ENCODE results near the gene EFNA5.
A peak's percentile ranks its signal among the peaks of the same experiment; 100 is the strongest.

EFNA5 gene

GRCh38 chr5:107670087-107670931 is 428 bp downstream of the EFNA5 start:
- H3K36me3 Mint-ChIP-seq (ENCODE audit: insufficient read depth) = peaks cover 4% of the 10 kb centered on the region
- peaks cover 35% of the 10 kb centered on the region for H3K4me1 Mint-ChIP-seq
- peaks cover 75% of the 10 kb centered on the region for H3K27me3 Mint-ChIP-seq
- ATAC-seq (replicated peaks; ENCODE audit: extremely low read depth, poor library complexity, severe bottlenecking) (peak; percentile 33), DNase-seq (ENCODE audit: low spot score in 2 of 2) (no peak)
- peak overlapping the region; percentile 72 for H3K4me3 Mint-ChIP-seq
- no peaks in the 10 kb centered on the region for H3K9me3 Mint-ChIP-seq
- H3K27ac Mint-ChIP-seq (ENCODE audit: low read depth) = no peak overlapping the region

- H3K27me3 Mint-ChIP-seq = peaks cover 66% of the 10 kb centered on the region
- H3K27ac Mint-ChIP-seq (ENCODE audit: low read depth) = no peak overlapping the region
- peak overlapping the region; percentile 72 for H3K4me3 Mint-ChIP-seq
- H3K4me1 Mint-ChIP-seq = peaks cover 35% of the 10 kb centered on the region
- ATAC-seq (replicated peaks; ENCODE audit: extremely low read depth, poor library complexity, severe bottlenecking) = no peak
- no peak for DNase-seq (ENCODE audit: low spot score in 2 of 2)
- peaks cover 4% of the 10 kb centered on the region for H3K36me3 Mint-ChIP-seq (ENCODE audit: insufficient read depth)
- H3K9me3 Mint-ChIP-seq = no peaks in the 10 kb centered on the region
Measured at GRCh38 chr5:107669096-107670031, 1.4 kb downstream of the EFNA5 start.

GRCh38 chr5:107668154-107669095 is 2.3 kb downstream of the EFNA5 start:
- DNase-seq (ENCODE audit: low spot score in 2 of 2) = no peak
- no peaks in the 10 kb centered on the region for H3K9me3 Mint-ChIP-seq
- no peak overlapping the region for H3K4me3 Mint-ChIP-seq
- ATAC-seq (replicated peaks; ENCODE audit: extremely low read depth, poor library complexity, severe bottlenecking) = no peak
- H3K36me3 Mint-ChIP-seq (ENCODE audit: insufficient read depth) = peaks cover 4% of the 10 kb centered on the region
- H3K27ac Mint-ChIP-seq (ENCODE audit: low read depth) = no peak overlapping the region
- peaks cover 30% of the 10 kb centered on the region for H3K4me1 Mint-ChIP-seq
- peaks cover 57% of the 10 kb centered on the region for H3K27me3 Mint-ChIP-seq

- peaks cover 10% of the 10 kb centered on the region for H3K4me1 Mint-ChIP-seq
- H3K27me3 Mint-ChIP-seq = peaks cover 57% of the 10 kb centered on the region
- H3K27ac Mint-ChIP-seq (ENCODE audit: low read depth) = no peak overlapping the region
- H3K9me3 Mint-ChIP-seq = no peaks in the 10 kb centered on the region
- H3K4me3 Mint-ChIP-seq = no peak overlapping the region
- DNase-seq (ENCODE audit: low spot score in 2 of 2) (no peak), ATAC-seq (replicated peaks; ENCODE audit: extremely low read depth, poor library complexity, severe bottlenecking) (no peak)
- peaks cover 2% of the 10 kb centered on the region for H3K36me3 Mint-ChIP-seq (ENCODE audit: insufficient read depth)
Measured at GRCh38 chr5:107666051-107666655, 4.6 kb downstream of the EFNA5 start.

- ATAC-seq (replicated peaks; ENCODE audit: extremely low read depth, poor library complexity, severe bottlenecking) (no peak), DNase-seq (ENCODE audit: low spot score in 2 of 2) (no peak)
- H3K4me1 Mint-ChIP-seq = no peaks in the 10 kb centered on the region
- peaks cover 57% of the 10 kb centered on the region for H3K27me3 Mint-ChIP-seq
- no peaks in the 10 kb centered on the region for H3K9me3 Mint-ChIP-seq
- H3K36me3 Mint-ChIP-seq (ENCODE audit: insufficient read depth) = peaks cover 2% of the 10 kb centered on the region
- no peak overlapping the region for H3K27ac Mint-ChIP-seq (ENCODE audit: low read depth)
- H3K4me3 Mint-ChIP-seq = no peak overlapping the region
Measured at GRCh38 chr5:107665036-107665570, 5.6 kb downstream of the EFNA5 start.

- H3K27me3 Mint-ChIP-seq = peaks cover 59% of the 10 kb centered on the region
- no peaks in the 10 kb centered on the region for H3K4me1 Mint-ChIP-seq
- H3K36me3 Mint-ChIP-seq (ENCODE audit: insufficient read depth) = no peaks in the 10 kb centered on the region
- DNase-seq (ENCODE audit: low spot score in 2 of 2) (no peak), ATAC-seq (replicated peaks; ENCODE audit: extremely low read depth, poor library complexity, severe bottlenecking) (no peak)
- H3K27ac Mint-ChIP-seq (ENCODE audit: low read depth) = no peak overlapping the region
- no peaks in the 10 kb centered on the region for H3K9me3 Mint-ChIP-seq
- H3K4me3 Mint-ChIP-seq = no peak overlapping the region
Measured at GRCh38 chr5:107663697-107664096, 7.0 kb downstream of the EFNA5 start.

- Mint-ChIP-seq H3K27me3 (peaks cover 61% of the 10 kb centered on the region), H3K27ac (ENCODE audit: low read depth) (no peak overlapping the region), H3K9me3 (no peaks in the 10 kb centered on the region), H3K4me1 (no peaks in the 10 kb centered on the region), H3K36me3 (ENCODE audit: insufficient read depth) (no peaks in the 10 kb centered on the region), H3K4me3 (no peak overlapping the region)
- ATAC-seq (replicated peaks; ENCODE audit: extremely low read depth, poor library complexity, severe bottlenecking) = no peak
- no peak for DNase-seq (ENCODE audit: low spot score in 2 of 2)
Measured at GRCh38 chr5:107661650-107662044, 9.1 kb downstream of the EFNA5 start.

GRCh38 chr5:107661038-107661649 is 9.6 kb downstream of the EFNA5 start:
- H3K36me3 Mint-ChIP-seq (ENCODE audit: insufficient read depth) = no peaks in the 10 kb centered on the region
- ATAC-seq (replicated peaks; ENCODE audit: extremely low read depth, poor library complexity, severe bottlenecking) (no peak), DNase-seq (ENCODE audit: low spot score in 2 of 2) (no peak)
- H3K4me1 Mint-ChIP-seq = no peaks in the 10 kb centered on the region
- H3K27me3 Mint-ChIP-seq = peaks cover 64% of the 10 kb centered on the region
- H3K27ac Mint-ChIP-seq (ENCODE audit: low read depth) = no peak overlapping the region
- no peaks in the 10 kb centered on the region for H3K9me3 Mint-ChIP-seq
- H3K4me3 Mint-ChIP-seq = no peak overlapping the region

GRCh38 chr5:107658528-107658927 is 12.2 kb downstream of the EFNA5 start:
- H3K4me3 Mint-ChIP-seq = no peak overlapping the region
- H3K9me3 Mint-ChIP-seq = no peaks in the 10 kb centered on the region
- DNase-seq (ENCODE audit: low spot score in 2 of 2) (no peak), ATAC-seq (replicated peaks; ENCODE audit: extremely low read depth, poor library complexity, severe bottlenecking) (no peak)
- peaks cover 79% of the 10 kb centered on the region for H3K27me3 Mint-ChIP-seq
- H3K27ac Mint-ChIP-seq (ENCODE audit: low read depth) = no peak overlapping the region
- no peaks in the 10 kb centered on the region for H3K4me1 Mint-ChIP-seq
- H3K36me3 Mint-ChIP-seq (ENCODE audit: insufficient read depth) = no peaks in the 10 kb centered on the region

- ATAC-seq (replicated peaks; ENCODE audit: extremely low read depth, poor library complexity, severe bottlenecking) (no peak), DNase-seq (ENCODE audit: low spot score in 2 of 2) (no peak)
- H3K9me3 Mint-ChIP-seq = no peaks in the 10 kb centered on the region
- H3K36me3 Mint-ChIP-seq (ENCODE audit: insufficient read depth) = no peaks in the 10 kb centered on the region
- H3K4me1 Mint-ChIP-seq = no peaks in the 10 kb centered on the region
- peaks cover 60% of the 10 kb centered on the region for H3K27me3 Mint-ChIP-seq
- no peak overlapping the region for H3K27ac Mint-ChIP-seq (ENCODE audit: low read depth)
- no peak overlapping the region for H3K4me3 Mint-ChIP-seq
Measured at GRCh38 chr5:107655831-107656230, 14.9 kb downstream of the EFNA5 start.

GRCh38 chr5:107654827-107655226 is 15.9 kb downstream of the EFNA5 start:
- no peak for ATAC-seq (replicated peaks; ENCODE audit: extremely low read depth, poor library complexity, severe bottlenecking)
- Mint-ChIP-seq H3K4me3 (no peak overlapping the region), H3K27ac (ENCODE audit: low read depth) (no peak overlapping the region), H3K9me3 (no peaks in the 10 kb centered on the region), H3K27me3 (peaks cover 50% of the 10 kb centered on the region), H3K36me3 (ENCODE audit: insufficient read depth) (no peaks in the 10 kb centered on the region), H3K4me1 (no peaks in the 10 kb centered on the region)
- no peak for DNase-seq (ENCODE audit: low spot score in 2 of 2)

Data from central memory CD8-positive, alpha-beta T cell (primary cell).